ENCODE results near the gene UBE2I. TPM values are rescaled to one million over a fixed set of nuclear protein-coding genes. Genes with fewer than 3 reads are reported as not detected.

The UBE2I gene
- total RNA-seq, 1 experiment from 2014 or later: 71.3 TPM

GRCh38 chr16:1346422-1347285 is 37.2 kb downstream of the UBE2I start:
- BruUV-seq (replicated peaks): no TSS peak
- Histone ChIP-seq H2AFZ (ENCODE audit: low read length) (no peak overlapping the region), H3K4me2 (ENCODE audit: low read length) (no peak overlapping the region), H3K79me2 (ENCODE audit: low read length) (peaks cover 12% of the 10 kb centered on the region), H3K36me3 (ENCODE audit: low read depth, low read length) (no peaks in the 10 kb centered on the region), H3K9me2 (replicated peaks; ENCODE audit: low read length) (no peaks in the 10 kb centered on the region), H3K27me3 (ENCODE audit: low read length) (no peaks in the 10 kb centered on the region), H3K4me3 (ENCODE audit: low read length) (no peak overlapping the region), H3K4me1 (ENCODE audit: insufficient read depth, low read length) (no peaks in the 10 kb centered on the region; the same call in 1 of the 2 replicates), H3K9ac (ENCODE audit: low read length) (no peak overlapping the region), H3K9me3 (ENCODE audit: low read length) (no peaks in the 10 kb centered on the region), H4K20me1 (ENCODE audit: low read length) (no peaks in the 10 kb centered on the region), H3K27ac (ENCODE audit: low read length) (no peak overlapping the region), H3F3A (ENCODE audit: low read length, unreplicated experiment) (no peaks in the 10 kb centered on the region)
- ATAC-seq (no peak), DNase-seq (no peak)
- POLR2A ChIA-PET (ENCODE audit: unreplicated experiment): no interaction called here
- TF ChIP-seq CTCF (conservative IDR thresholded peaks at IDR 0.05; ENCODE audit: low read depth, low read length) (0 out of 2 replicates have a peak, but pooled peaks have one; percentile 20), EZH2phosphoT487 (IDR thresholded peaks at IDR 0.05; ENCODE audit: borderline replicate concordance, low read length) (no peak)
- intact Hi-C loops (cut with micrococcal nuclease): no loop called here
- CTCF ChIA-PET: no interaction called here

GRCh38 chr16:1347286-1347855 is 37.9 kb downstream of the UBE2I start:
- no peaks in the 10 kb centered on the region for H3F3A ChIP-seq (ENCODE audit: low read length, unreplicated experiment)
- DNase-seq (no peak), ATAC-seq (no peak)
- peaks cover 18% of the 10 kb centered on the region for H3K79me2 ChIP-seq (ENCODE audit: low read length)
- intact Hi-C loops (cut with micrococcal nuclease): no loop called here
- H3K9me2 ChIP-seq (replicated peaks; ENCODE audit: low read length): no peaks in the 10 kb centered on the region
- H3K4me2 ChIP-seq (ENCODE audit: low read length): no peak overlapping the region
- no peaks in the 10 kb centered on the region; the same call in 1 of the 2 replicates for H3K4me1 ChIP-seq (ENCODE audit: insufficient read depth, low read length)
- ChIA-PET CTCF (no interaction called here), POLR2A (ENCODE audit: unreplicated experiment) (no interaction called here)
- TF ChIP-seq CTCF (conservative IDR thresholded peaks at IDR 0.05; ENCODE audit: low read depth, low read length): no peak
- TF ChIP-seq EZH2phosphoT487 (IDR thresholded peaks at IDR 0.05; ENCODE audit: borderline replicate concordance, low read length): no peak
- TF ChIP-seq EZH2 (IDR thresholded peaks at IDR 0.05; ENCODE audit: low read length, unreplicated experiment): no peak
- H3K27ac ChIP-seq (ENCODE audit: low read length): no peak overlapping the region
- no peak overlapping the region for H3K9ac ChIP-seq (ENCODE audit: low read length)
- no peaks in the 10 kb centered on the region for H3K36me3 ChIP-seq (ENCODE audit: low read depth, low read length)
- H3K27me3 ChIP-seq (ENCODE audit: low read length): no peaks in the 10 kb centered on the region
- no TSS peak for BruUV-seq (replicated peaks)
- no peaks in the 10 kb centered on the region for H3K9me3 ChIP-seq (ENCODE audit: low read length)
- no peak overlapping the region for H2AFZ ChIP-seq (ENCODE audit: low read length)
- no peak overlapping the region for H3K4me3 ChIP-seq (ENCODE audit: low read length)
- H4K20me1 ChIP-seq (ENCODE audit: low read length): no peaks in the 10 kb centered on the region

GRCh38 chr16:1347962-1348361 is 38.5 kb downstream of the UBE2I start:
- BruUV-seq (replicated peaks): no TSS peak
- Histone ChIP-seq H3K4me2 (ENCODE audit: low read length) (no peak overlapping the region), H2AFZ (ENCODE audit: low read length) (no peak overlapping the region), H3K4me1 (ENCODE audit: insufficient read depth, low read length) (no peaks in the 10 kb centered on the region; the same call in 1 of the 2 replicates), H3K9ac (ENCODE audit: low read length) (no peak overlapping the region), H3K4me3 (ENCODE audit: low read length) (no peak overlapping the region), H3K27ac (ENCODE audit: low read length) (no peak overlapping the region), H3K27me3 (ENCODE audit: low read length) (no peaks in the 10 kb centered on the region), H3K9me2 (replicated peaks; ENCODE audit: low read length) (no peaks in the 10 kb centered on the region), H3F3A (ENCODE audit: low read length, unreplicated experiment) (no peaks in the 10 kb centered on the region), H3K36me3 (ENCODE audit: low read depth, low read length) (no peaks in the 10 kb centered on the region), H4K20me1 (ENCODE audit: low read length) (no peaks in the 10 kb centered on the region), H3K9me3 (ENCODE audit: low read length) (no peaks in the 10 kb centered on the region), H3K79me2 (ENCODE audit: low read length) (peaks cover 24% of the 10 kb centered on the region)
- intact Hi-C loops (cut with micrococcal nuclease): no loop called here
- ChIA-PET POLR2A (ENCODE audit: unreplicated experiment) (no interaction called here), CTCF (no interaction called here)
- TF ChIP-seq EZH2 (IDR thresholded peaks at IDR 0.05; ENCODE audit: low read length, unreplicated experiment) (no peak), CTCF (conservative IDR thresholded peaks at IDR 0.05; ENCODE audit: low read depth, low read length) (no peak), EZH2phosphoT487 (IDR thresholded peaks at IDR 0.05; ENCODE audit: borderline replicate concordance, low read length) (no peak)
- ATAC-seq: no peak
- no peak for DNase-seq

Data from PC-3 (cell line).